Liver (tissue), 3 donors: ENCODE measurements around the gene PRG3.

ENCODE experiments used
- ATF3 ChIP-seq: IDR thresholded peaks from 2 replicates; pipeline ENCODE4 v1.6.1; 2016; ENCODE audit warnings: antibody characterized with exemption
- CTCF ChIP-seq: fragments of 150-350 bp; IDR thresholded peaks from 2 replicates; pipeline ENCODE4 v1.5.1; 2017; ENCODE audit warnings: improper control_type of control experiment, low read depth, low read length; ENCODE audit not compliant: missing input control
- EGR1 ChIP-seq, 2 donors: IDR thresholded peaks; 2 replicates each; pipeline ENCODE4 v1.6.1; 2016 to 2018; ENCODE audit warnings: antibody characterized with exemption in 2 of 2, low read depth in 2 of 2
- FOXA1 ChIP-seq: IDR thresholded peaks from 2 replicates; pipeline ENCODE4 v1.6.1; 2016; ENCODE audit warnings: antibody characterized with exemption
- JUND ChIP-seq, 2 donors: IDR thresholded peaks; 2 replicates each; pipeline ENCODE4 v1.6.1; 2016; ENCODE audit warnings: antibody characterized with exemption in 2 of 2
- MAX ChIP-seq: IDR thresholded peaks from 2 replicates; pipeline ENCODE4 v1.6.1; 2016; ENCODE audit warnings: antibody characterized with exemption
- NR2F2 ChIP-seq: IDR thresholded peaks from 2 replicates; pipeline ENCODE4 v1.6.1; 2016; ENCODE audit warnings: antibody characterized with exemption
- RAD21 ChIP-seq, 2 donors: IDR thresholded peaks; 2 replicates each; pipeline ENCODE4 v1.6.1; 2016; ENCODE audit warnings: antibody characterized with exemption in 2 of 2, mild to moderate bottlenecking in 2 of 2
- REST ChIP-seq: IDR thresholded peaks from 2 replicates; pipeline ENCODE4 v1.6.1; 2016; ENCODE audit warnings: antibody characterized with exemption, mild to moderate bottlenecking
- RXRA ChIP-seq, 2 donors: IDR thresholded peaks; 2 replicates each; pipeline ENCODE4 v1.6.1; 2017 to 2018; ENCODE audit warnings: antibody characterized with exemption in 2 of 2, mild to moderate bottlenecking in 1 of 2
- SP1 ChIP-seq: IDR thresholded peaks from 2 replicates; pipeline ENCODE4 v1.6.1; 2018; ENCODE audit warnings: antibody characterized with exemption, mild to moderate bottlenecking
- TAF1 ChIP-seq: conservative IDR thresholded peaks from 2 replicates; pipeline ENCODE4 v1.6.1; 2016; ENCODE audit warnings: antibody characterized with exemption, mild to moderate bottlenecking
- YY1 ChIP-seq: IDR thresholded peaks from 2 replicates; pipeline ENCODE4 v1.6.1; 2016; ENCODE audit warnings: antibody characterized with exemption, mild to moderate bottlenecking
- ZBTB33 ChIP-seq: IDR thresholded peaks from 2 replicates; pipeline ENCODE4 v1.6.1; 2016; ENCODE audit warnings: antibody characterized with exemption
- donor health status: healthy.
- donor health status: healthy.

- TF ChIP-seq RXRA (IDR thresholded peaks at IDR 0.05): peak in 1 of 2 donors; percentile 37
- no peak for TF ChIP-seq CTCF
- TF ChIP-seq ZBTB33: no peak
- TF ChIP-seq NR2F2: no peak
- no peak for TF ChIP-seq SP1
- TF ChIP-seq TAF1: no peak
- TF ChIP-seq YY1: no peak
- no peak for TF ChIP-seq MAX
- TF ChIP-seq REST: no peak
- no peak for TF ChIP-seq JUND (IDR thresholded peaks at IDR 0.05)
- TF ChIP-seq FOXA1: no peak
- no peak for TF ChIP-seq ATF3
- no peak for TF ChIP-seq RAD21 (IDR thresholded peaks at IDR 0.05)
- no peak for TF ChIP-seq EGR1 (IDR thresholded peaks at IDR 0.05; ENCODE audit: low read depth in 2 of 2)
Measured at GRCh38 chr11:57428643-57429042, 47.7 kb upstream of the PRG3 start.
